Caco-2 (cell line): ENCODE data around the gene UBALD2. TPM values are rescaled to one million over a fixed set of nuclear protein-coding genes. Genes with fewer than 3 reads are reported as not detected.

Experiments used
- BruUV-seq: library from RNA; stranded (reverse); fragments of 400-500 nt; replicated peaks from 2 replicates; lab custom pipeline; 2021; lab: Mats Ljungman, UMichigan
- CTCF ChIA-PET: fragments of 300-600 bp; sonication (Branson Sonifier 250); formaldehyde crosslinking; loops from one replicate; lab custom pipeline; 2022; ENCODE audit warnings: antibody characterized with exemption; lab: Charles Lee
- POLR2A ChIA-PET: fragments of 300-600 bp; sonication (Branson Sonifier 250); formaldehyde crosslinking; loops from one replicate; lab custom pipeline; 2022; ENCODE audit warnings: antibody characterized with exemption; lab: Charles Lee
- DNase-seq, 2 experiments: peaks; one replicate each; pipeline versions ENCODE4 v3.0.0 to v3.0.0-alpha.2; 2020 to 2022
- H3K27me3 ChIP-seq: replicated peaks from 2 replicates; pipeline ENCODE4 v1.6.0; 2011; ENCODE audit warnings: low read length; ENCODE audit not compliant: control insufficient read depth, insufficient read depth
- H3K36me3 ChIP-seq: 2 replicates; pipeline ENCODE4 v1.5.1; 2011; ENCODE audit warnings: low read length; ENCODE audit not compliant: control insufficient read depth, insufficient read depth
- H3K4me1 ChIP-seq: fragments of 250-450 bp; sonication (Bioruptor Pico); 2 replicates; pipeline ENCODE4 v1.5.1; 2020; ENCODE audit warnings: mild to moderate bottlenecking
- H3K4me3 ChIP-seq: 2 replicates; pipeline ENCODE4 v1.5.1; 2011; ENCODE audit warnings: low read depth, mild to moderate bottlenecking, control low read depth, low read length
- H3K9me3 ChIP-seq: fragments of 250-450 bp; sonication (Bioruptor Pico); 2 replicates; pipeline ENCODE4 v1.5.1; 2020; ENCODE audit warnings: mild to moderate bottlenecking, moderate library complexity
- H3K27ac Mint-ChIP-seq: one replicate; pipeline ENCODE4 v1.8.0; 2022; ENCODE audit warnings: mixed read lengths; ENCODE audit not compliant: unreplicated experiment
- H3K27me3 Mint-ChIP-seq: one replicate; pipeline ENCODE4 v1.8.0; 2022; ENCODE audit warnings: mixed read lengths; ENCODE audit not compliant: insufficient read depth, unreplicated experiment
- H3K36me3 Mint-ChIP-seq: one replicate; pipeline ENCODE4 v1.8.0; 2022; ENCODE audit warnings: mild to moderate bottlenecking, mixed read lengths; ENCODE audit not compliant: insufficient read depth, unreplicated experiment
- H3K4me1 Mint-ChIP-seq: one replicate; pipeline ENCODE4 v1.8.0; 2022; ENCODE audit warnings: low read depth, mixed read lengths; ENCODE audit not compliant: unreplicated experiment
- H3K4me3 Mint-ChIP-seq: one replicate; pipeline ENCODE4 v1.8.0; 2022; ENCODE audit warnings: mild to moderate bottlenecking, moderate library complexity, mixed read lengths; ENCODE audit not compliant: unreplicated experiment
- H3K9me3 Mint-ChIP-seq: one replicate; pipeline ENCODE4 v1.8.0; 2022; ENCODE audit warnings: mixed read lengths; ENCODE audit not compliant: unreplicated experiment
- intact Hi-C: fragments of 100-400 bp; cut with micrococcal nuclease; formaldehyde crosslinking; loops from one replicate; pipeline ENCODE4 v1.10.0; 2022; ENCODE audit not compliant: unreplicated experiment
- total RNA-seq: library from RNA; stranded (reverse); gene quantifications from 2 replicates; pipeline ENCODE4 v1.2.3, GENCODE V29; 2022
- TF ChIP-seq, protein P1 (sequence below), 2 experiments: fragments of 200-600 bp in 1 of 2; IDR thresholded peaks; 1 replicate in 1 of 2; 2 replicates in 1 of 2; pipeline versions ENCODE4 v1.5.1 to v1.8.0; 2011 to 2022; ENCODE audit warnings: antibody characterized with exemption in 1 of 2, control low read depth in 1 of 2, inconsistent platforms in 1 of 2, low read depth in 1 of 2, low read length in 1 of 2, mild to moderate bottlenecking in 1 of 2, moderate library complexity in 1 of 2; ENCODE audit not compliant: insufficient read depth in 1 of 2, severe bottlenecking in 1 of 2, unreplicated experiment in 1 of 2

UBALD2 gene
- total RNA-seq, 1 experiment from 2014 or later = 50.0 TPM

DNA sequence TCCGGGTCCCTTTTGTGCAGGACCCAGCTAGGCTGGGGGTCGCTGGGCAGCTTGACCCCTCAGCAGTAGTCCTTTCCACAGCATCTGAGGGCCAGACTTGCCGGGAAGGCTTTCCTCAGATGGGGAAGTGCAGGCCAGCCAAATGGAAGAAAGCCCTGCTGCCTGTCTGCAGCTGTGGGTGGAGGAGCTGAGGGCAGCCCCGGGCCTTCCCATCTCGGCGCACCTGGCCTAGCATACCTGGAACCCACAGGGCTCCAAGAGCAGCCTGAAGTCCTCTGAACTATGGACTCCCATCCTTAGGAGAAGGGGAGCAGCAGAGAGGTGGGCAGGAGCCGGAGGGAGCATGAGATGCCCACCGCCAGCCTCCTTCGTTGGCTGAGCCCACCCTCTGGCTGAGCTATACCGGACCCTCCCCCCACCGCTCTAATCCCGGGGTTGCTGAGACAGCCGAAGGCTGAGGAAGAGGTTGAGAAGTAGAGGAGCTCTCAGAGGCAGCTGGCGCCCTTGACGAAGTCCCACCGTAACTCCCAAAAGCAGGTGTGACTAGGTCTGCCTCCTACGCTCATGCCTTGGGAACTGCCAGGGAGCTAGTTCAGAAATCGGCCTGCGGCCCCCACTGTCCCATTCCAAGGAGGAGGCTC is 13.2 kb downstream of the UBALD2 start:
- Histone ChIP-seq H3K4me3 (no peak overlapping the region), H3K27me3 (no peaks in the 10 kb centered on the region), H3K4me1 (peaks cover 16% of the 10 kb centered on the region), H3K9me3 (no peaks in the 10 kb centered on the region), H3K36me3 (no peaks in the 10 kb centered on the region)
- no peaks in the 10 kb centered on the region for H3K9me3 Mint-ChIP-seq
- TF ChIP-seq, protein P1, sequence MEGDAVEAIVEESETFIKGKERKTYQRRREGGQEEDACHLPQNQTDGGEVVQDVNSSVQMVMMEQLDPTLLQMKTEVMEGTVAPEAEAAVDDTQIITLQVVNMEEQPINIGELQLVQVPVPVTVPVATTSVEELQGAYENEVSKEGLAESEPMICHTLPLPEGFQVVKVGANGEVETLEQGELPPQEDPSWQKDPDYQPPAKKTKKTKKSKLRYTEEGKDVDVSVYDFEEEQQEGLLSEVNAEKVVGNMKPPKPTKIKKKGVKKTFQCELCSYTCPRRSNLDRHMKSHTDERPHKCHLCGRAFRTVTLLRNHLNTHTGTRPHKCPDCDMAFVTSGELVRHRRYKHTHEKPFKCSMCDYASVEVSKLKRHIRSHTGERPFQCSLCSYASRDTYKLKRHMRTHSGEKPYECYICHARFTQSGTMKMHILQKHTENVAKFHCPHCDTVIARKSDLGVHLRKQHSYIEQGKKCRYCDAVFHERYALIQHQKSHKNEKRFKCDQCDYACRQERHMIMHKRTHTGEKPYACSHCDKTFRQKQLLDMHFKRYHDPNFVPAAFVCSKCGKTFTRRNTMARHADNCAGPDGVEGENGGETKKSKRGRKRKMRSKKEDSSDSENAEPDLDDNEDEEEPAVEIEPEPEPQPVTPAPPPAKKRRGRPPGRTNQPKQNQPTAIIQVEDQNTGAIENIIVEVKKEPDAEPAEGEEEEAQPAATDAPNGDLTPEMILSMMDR (IDR thresholded peaks at IDR 0.05; ENCODE audit: insufficient read depth in 1 of 2, low read depth in 1 of 2, low read length in 1 of 2, severe bottlenecking in 1 of 2, unreplicated experiment in 1 of 2) = no peak
- no peak for DNase-seq
- BruUV-seq = no TSS peak
- intact Hi-C loops = loop anchor here (2.0 to 5.0 kb wide), 3 partner anchors 30 to 266 kb away; no protein-coding TSS in a partner anchor
- peaks cover 10% of the 10 kb centered on the region for H3K36me3 Mint-ChIP-seq
- CTCF ChIA-PET = interaction anchor here (0.5 to 2.1 kb wide), 4 partner anchors 10 to 264 kb away, joined by 4 to 27 read pairs (median 10); no protein-coding TSS in a partner anchor
- no peak overlapping the region for H3K4me3 Mint-ChIP-seq
- H3K4me1 Mint-ChIP-seq = peaks cover 5% of the 10 kb centered on the region
- H3K27me3 Mint-ChIP-seq = no peaks in the 10 kb centered on the region
- no peak overlapping the region for H3K27ac Mint-ChIP-seq
- POLR2A ChIA-PET = interaction anchor here (0.6 kb wide), 1 partner anchor 271 kb away, joined by 3 read pairs; no protein-coding TSS in a partner anchor

DNA sequence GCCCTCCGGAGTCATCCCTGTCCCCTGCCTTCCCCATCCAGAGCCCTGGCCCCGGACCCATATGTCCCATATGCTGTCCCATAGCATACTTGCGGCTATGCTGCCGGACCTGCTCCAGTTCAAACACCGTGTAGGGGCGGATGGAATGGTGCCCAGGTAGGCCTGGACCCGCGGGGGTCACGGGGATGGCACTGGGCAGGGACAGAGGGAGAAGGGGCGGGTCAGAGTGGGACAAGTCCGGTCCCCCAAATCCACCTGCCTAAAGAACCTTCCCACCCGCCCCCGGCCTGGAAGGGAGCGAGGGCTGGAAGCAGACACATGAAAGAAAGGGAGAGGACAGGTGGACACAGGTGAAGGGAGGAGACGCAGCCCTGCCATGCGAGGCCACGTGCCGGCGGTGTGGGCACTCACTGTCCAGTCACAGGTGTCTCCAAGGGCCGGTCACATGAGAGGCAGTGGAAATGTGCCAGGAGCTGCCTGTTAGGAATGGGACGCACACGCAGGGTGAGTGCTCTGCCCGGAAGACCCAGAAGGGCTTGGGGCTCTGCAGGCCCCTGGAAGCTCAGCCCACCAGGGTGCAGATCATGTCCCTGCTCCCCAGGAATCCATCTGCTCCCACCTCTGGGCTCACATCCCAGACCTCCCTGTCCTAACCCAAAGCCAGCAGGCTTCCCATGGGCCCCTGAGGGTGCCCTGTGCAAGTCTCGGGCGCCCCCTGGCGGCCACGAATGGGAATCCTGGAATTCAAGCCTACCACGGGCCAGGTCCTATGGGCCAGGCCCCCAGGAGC is 14.0 kb downstream of the UBALD2 start:
- Mint-ChIP-seq H3K36me3 (peaks cover 2% of the 10 kb centered on the region), H3K27ac (no peak overlapping the region), H3K4me1 (peaks cover 5% of the 10 kb centered on the region), H3K4me3 (no peak overlapping the region), H3K27me3 (no peaks in the 10 kb centered on the region), H3K9me3 (no peaks in the 10 kb centered on the region)
- H3K27me3 ChIP-seq = no peaks in the 10 kb centered on the region
- DNase-seq = peak; percentile 87 to 94
- no peaks in the 10 kb centered on the region for H3K9me3 ChIP-seq
- BruUV-seq = no TSS peak
- no peaks in the 10 kb centered on the region for H3K36me3 ChIP-seq
- POLR2A ChIA-PET = interaction anchor here (0.6 kb wide), 2 partner anchors 9 to 272 kb away, joined by 3 read pairs; no protein-coding TSS in a partner anchor
- TF ChIP-seq, protein P1 (IDR thresholded peaks at IDR 0.05; ENCODE audit: insufficient read depth in 1 of 2, low read depth in 1 of 2, low read length in 1 of 2, severe bottlenecking in 1 of 2, unreplicated experiment in 1 of 2) = peak; percentile 98
- H3K4me1 ChIP-seq = peaks cover 16% of the 10 kb centered on the region
- H3K4me3 ChIP-seq = no peak overlapping the region
- intact Hi-C loops = loop anchor here (2.0 to 5.0 kb wide), 3 partner anchors 30 to 267 kb away; no protein-coding TSS in a partner anchor
- CTCF ChIA-PET = interaction anchor here (0.5 to 2.7 kb wide), 45 partner anchors 9 to 1679 kb away, joined by 3 to 27 read pairs (median 5); partner anchors contain the start of genes FOXJ1, PRPSAP1, RNF157 and UBALD2

DNA sequence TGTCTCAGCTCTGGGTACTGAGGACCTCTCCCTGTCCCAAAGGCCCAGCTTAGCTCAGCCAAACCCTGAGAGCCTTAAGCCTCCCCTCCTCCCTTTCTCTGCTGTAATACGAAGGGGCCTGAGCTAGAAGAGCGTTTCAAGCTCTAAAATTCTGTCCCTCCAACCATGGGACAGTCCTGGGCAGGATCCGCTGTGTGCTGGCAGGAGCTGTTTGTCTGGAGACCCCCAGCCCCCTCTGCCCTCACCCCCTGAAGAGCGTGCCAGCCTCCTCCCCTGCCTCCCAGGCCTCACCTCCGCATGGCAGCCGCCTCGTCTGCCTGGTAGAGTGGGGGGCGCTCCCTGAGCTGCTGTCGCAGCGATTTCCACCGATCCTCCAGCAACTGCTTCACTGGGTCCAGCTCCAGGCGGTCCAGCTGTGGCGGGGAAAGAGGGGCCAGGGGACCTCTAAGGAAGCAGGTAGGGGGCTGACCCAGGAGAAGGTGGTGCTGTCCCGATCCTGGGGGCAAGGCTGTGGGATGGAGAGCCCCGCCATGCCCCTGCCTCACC is 14.7 kb downstream of the UBALD2 start:
- ChIA-PET POLR2A (interaction anchor here (0.6 kb wide), 1 partner anchor 8 kb away, joined by 3 read pairs; no protein-coding TSS in a partner anchor), CTCF (interaction anchor here (0.5 to 2.7 kb wide), 47 partner anchors 8 to 1678 kb away, joined by 3 to 27 read pairs (median 5); partner anchors contain the start of genes FOXJ1, PRPSAP1, RNF157 and UBALD2)
- no peaks in the 10 kb centered on the region for H3K36me3 ChIP-seq
- H3K9me3 Mint-ChIP-seq = no peaks in the 10 kb centered on the region
- H3K4me1 Mint-ChIP-seq = peaks cover 5% of the 10 kb centered on the region
- intact Hi-C loops = loop anchor here (2.0 to 5.0 kb wide), 3 partner anchors 31 to 268 kb away; no protein-coding TSS in a partner anchor
- peaks cover 16% of the 10 kb centered on the region for H3K4me1 ChIP-seq
- no TSS peak for BruUV-seq
- no peak overlapping the region for H3K4me3 Mint-ChIP-seq
- H3K27ac Mint-ChIP-seq = no peak overlapping the region
- DNase-seq = no peak
- no peaks in the 10 kb centered on the region for H3K9me3 ChIP-seq
- no peaks in the 10 kb centered on the region for H3K36me3 Mint-ChIP-seq
- TF ChIP-seq, protein P1 (IDR thresholded peaks at IDR 0.05; ENCODE audit: insufficient read depth in 1 of 2, low read depth in 1 of 2, low read length in 1 of 2, severe bottlenecking in 1 of 2, unreplicated experiment in 1 of 2) = no peak
- no peaks in the 10 kb centered on the region for H3K27me3 Mint-ChIP-seq
- H3K4me3 ChIP-seq = no peak overlapping the region
- H3K27me3 ChIP-seq = no peaks in the 10 kb centered on the region
